ENCODE data around the gene HS2ST1.

HS2ST1 gene

DNA sequence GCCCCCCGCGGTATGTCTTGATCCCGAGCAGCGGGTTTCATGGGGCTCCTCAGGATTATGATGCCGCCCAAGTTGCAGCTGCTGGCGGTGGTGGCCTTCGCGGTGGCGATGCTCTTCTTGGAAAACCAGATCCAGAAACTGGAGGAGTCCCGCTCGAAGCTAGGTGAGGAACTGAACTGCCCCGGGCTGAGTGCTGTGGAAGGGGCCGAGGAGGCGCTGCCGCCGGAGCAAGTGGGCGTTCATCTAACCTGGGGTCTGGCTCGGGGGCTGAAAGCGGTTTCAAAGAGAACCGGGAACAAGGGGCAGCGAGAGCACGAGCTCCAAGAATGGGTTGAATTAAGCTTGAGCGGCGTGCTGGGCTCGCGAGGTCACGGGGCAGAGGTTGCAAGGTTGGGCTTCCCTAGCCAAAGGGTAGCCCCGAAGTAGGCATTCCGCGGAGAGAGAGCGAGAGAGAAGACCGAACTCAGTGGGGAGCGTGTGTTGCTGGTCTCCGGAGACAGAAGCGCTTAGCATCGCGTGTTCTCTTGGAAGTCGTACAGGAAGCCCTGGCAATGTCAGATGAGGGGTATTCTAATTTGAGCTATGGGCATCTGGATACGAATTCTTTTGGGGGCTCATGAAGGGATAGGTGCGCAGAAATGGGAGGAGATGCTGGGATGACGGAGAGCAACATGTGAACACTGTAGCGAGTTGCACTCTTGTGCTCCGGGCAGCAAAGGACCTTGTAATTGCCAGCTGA lies 732 bp downstream of the HS2ST1 start (continued):
- TF ChIP-seq ZNF558 (tag by site-specific recombination; IDR thresholded peaks at IDR 0.05), result no peak
- peak; percentile 96 for TF ChIP-seq ZBTB17 (tag by site-specific recombination; IDR thresholded peaks at IDR 0.05)
- no peak for TF ChIP-seq ZNF555 (tag by site-specific recombination; conservative IDR thresholded peaks at IDR 0.05)

DNA sequence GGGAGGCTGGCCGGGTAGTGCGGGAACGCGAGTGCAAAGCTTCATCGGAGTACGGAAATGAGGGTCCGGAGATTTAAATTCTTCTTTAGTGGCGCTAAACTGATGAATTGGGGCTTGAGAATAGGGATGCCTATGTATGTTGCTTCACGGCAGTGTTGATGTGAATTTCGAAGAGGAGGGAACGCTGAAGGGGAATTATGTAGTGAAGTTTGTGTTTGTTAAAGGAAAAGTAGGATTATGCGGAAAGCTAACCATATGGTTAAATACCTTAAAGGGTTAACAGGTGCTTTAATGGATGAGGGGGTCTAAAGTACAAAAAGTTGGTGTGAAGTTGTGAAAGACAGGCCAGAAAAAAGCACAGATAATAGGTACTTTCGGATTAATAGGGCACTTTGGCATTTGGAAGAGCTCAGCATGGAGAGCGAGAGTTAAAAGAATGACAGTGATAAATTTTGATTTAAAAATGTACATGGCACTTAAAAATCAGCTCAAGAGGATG lies 1.4 kb downstream of the HS2ST1 start:
- TF ChIP-seq TRIM28 (IDR thresholded peaks at IDR 0.05; ENCODE audit: borderline replicate concordance, low read length) (peak; percentile 9; the same call in 1 of the 2 replicates), ZNF18 (tag by site-specific recombination; IDR thresholded peaks at IDR 0.05) (peak; percentile 62; the same call in 1 of the 2 replicates), ZXDB (tag by site-specific recombination; IDR thresholded peaks at IDR 0.05) (0 out of 2 replicates have a peak, but pooled peaks have one; percentile 11), SCRT2 (tag by site-specific recombination; IDR thresholded peaks at IDR 0.05) (0 out of 2 replicates have a peak, but pooled peaks have one; percentile 61), PRDM1 (tag by site-specific recombination; IDR thresholded peaks at IDR 0.05) (peak; percentile 98), ZSCAN16 (tag by site-specific recombination; IDR thresholded peaks at IDR 0.05) (no peak), ZNF335 (tag by site-specific recombination; conservative IDR thresholded peaks at IDR 0.05) (peak; percentile 77), ZNF214 (tag by site-specific recombination; IDR thresholded peaks at IDR 0.05; ENCODE audit: borderline replicate concordance) (no peak), MZF1 (tag by site-specific recombination; IDR thresholded peaks at IDR 0.05; ENCODE audit: borderline replicate concordance) (peak; percentile 46; the same call in 1 of the 2 replicates), GLIS1 (tag by site-specific recombination; IDR thresholded peaks at IDR 0.05) (no peak), ZFP37 (tag by site-specific recombination; IDR thresholded peaks at IDR 0.05) (0 out of 2 replicates have a peak, but pooled peaks have one; percentile 6), ZNF2 (tag by site-specific recombination; IDR thresholded peaks at IDR 0.05) (0 out of 2 replicates have a peak, but pooled peaks have one; percentile 10), SP3 (tag by site-specific recombination; IDR thresholded peaks at IDR 0.05) (no peak), ZSCAN23 (tag by site-specific recombination; IDR thresholded peaks at IDR 0.05) (no peak), ZNF26 (tag by site-specific recombination; IDR thresholded peaks at IDR 0.05) (no peak)
- Histone ChIP-seq H3K27ac (ENCODE audit: extremely low read depth, low read depth, low read length) (peak overlapping the region; percentile 76; the same call in 1 of the 2 replicates), H3K9me3 (ENCODE audit: control insufficient read depth, insufficient read depth, low read depth, low read length) (no peaks in the 10 kb centered on the region), H3K36me3 (ENCODE audit: control insufficient read depth in 2 of 2, insufficient read depth in 1 of 2, low read length in 2 of 2) (peaks cover 0 to 4% of the 10 kb centered on the region in 2 experiments; a peak in 1 of 3 replicates), H3K4me3 (ENCODE audit: low read depth, low read length) (peak overlapping the region; percentile 94), H3K4me1 (ENCODE audit: control insufficient read depth, insufficient read depth, low read length) (no peaks in the 10 kb centered on the region)
- ChIA-PET POLR2A (interaction anchor here (0.7 to 2.7 kb wide), 4 partner anchors 18 to 211 kb away, joined by 3 to 12 read pairs (median 7); partner anchors contain the start of gene SH3GLB1), CTCF (interaction anchor here (0.6 to 1.6 kb wide), 9 partner anchors 18 to 171 kb away, joined by 3 to 12 read pairs (median 4); no protein-coding TSS in a partner anchor)

GRCh38 chr1:86916752-86917151 lies 2.3 kb downstream of the HS2ST1 start:
- TF ChIP-seq ZNF394 (tag by site-specific recombination; IDR thresholded peaks at IDR 0.05; ENCODE audit: borderline replicate concordance) (no peak), EGR2 (tag by site-specific recombination; IDR thresholded peaks at IDR 0.05; ENCODE audit: low read depth) (no peak), ZFP3 (tag by site-specific recombination; IDR thresholded peaks at IDR 0.05; ENCODE audit: low read depth) (no peak), ZNF658 (tag by site-specific recombination; IDR thresholded peaks at IDR 0.05) (no peak), ZNF768 (tag by site-specific recombination; IDR thresholded peaks at IDR 0.05) (no peak), ZNF354C (tag by site-specific recombination; IDR thresholded peaks at IDR 0.05; ENCODE audit: borderline replicate concordance, low read depth) (no peak), GLIS1 (tag by site-specific recombination; IDR thresholded peaks at IDR 0.05) (no peak), ZNF544 (tag by site-specific recombination; IDR thresholded peaks at IDR 0.05) (no peak), ZNF324 (tag by site-specific recombination; IDR thresholded peaks at IDR 0.05) (no peak), OSR2 (tag by site-specific recombination; IDR thresholded peaks at IDR 0.05) (no peak), ZNF112 (tag by site-specific recombination; IDR thresholded peaks at IDR 0.05) (no peak), ZNF521 (tag by site-specific recombination; IDR thresholded peaks at IDR 0.05) (no peak)
- no peaks in the 10 kb centered on the region for H3K36me3 ChIP-seq (ENCODE audit: control insufficient read depth in 2 of 2, insufficient read depth in 1 of 2, low read length in 2 of 2)
- POLR2A ChIA-PET, result no interaction called here
- no peak overlapping the region for H3K27ac ChIP-seq (ENCODE audit: extremely low read depth, low read depth, low read length)
- H3K4me1 ChIP-seq (ENCODE audit: control insufficient read depth, insufficient read depth, low read length), result no peaks in the 10 kb centered on the region
- H3K9me3 ChIP-seq (ENCODE audit: control insufficient read depth, insufficient read depth, low read depth, low read length), result no peaks in the 10 kb centered on the region
- CTCF ChIA-PET, result interaction anchor here (0.8 to 1.1 kb wide), 2 partner anchors 48 to 107 kb away, joined by 3 to 4 read pairs; no protein-coding TSS in a partner anchor
- H3K4me3 ChIP-seq (ENCODE audit: low read depth, low read length), result no peak overlapping the region
